ENCODE measurements around the gene ZC3H12A.

The ZC3H12A gene
- total RNA-seq = 92.0 to 103 reads per million in 2 experiments

- DNase-seq (ENCODE audit: low read depth) = peak; percentile 89
These were observed at the start of gene ZC3H12A for GRCh38 chr1:37474046-37474696. ZC3H12A (plus strand) TSS chr1:37474580; CDS start chr1:37475497, 917 bp downstream.

DNA sequence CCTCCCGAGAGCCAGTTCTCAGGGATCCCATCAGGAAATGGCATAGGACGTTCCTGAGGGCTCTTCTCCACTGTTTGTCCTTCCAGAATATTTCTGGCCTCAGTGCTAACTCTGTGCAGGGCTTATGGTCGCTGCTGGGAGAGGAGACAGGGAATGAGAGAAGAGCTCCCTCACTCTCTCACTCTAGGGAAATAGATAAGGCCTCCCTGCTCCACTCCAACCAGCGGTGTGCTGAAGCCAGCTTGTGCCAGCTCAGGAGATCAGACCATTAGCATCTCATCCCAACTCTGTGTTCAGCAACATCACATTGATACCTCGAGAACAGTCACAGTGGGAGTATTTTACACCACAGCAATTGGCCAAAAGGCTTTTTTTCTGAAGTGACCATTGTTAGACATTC lies 49.2 kb upstream of the ZC3H12A start:
- no peak for DNase-seq (ENCODE audit: low read depth)

DNA sequence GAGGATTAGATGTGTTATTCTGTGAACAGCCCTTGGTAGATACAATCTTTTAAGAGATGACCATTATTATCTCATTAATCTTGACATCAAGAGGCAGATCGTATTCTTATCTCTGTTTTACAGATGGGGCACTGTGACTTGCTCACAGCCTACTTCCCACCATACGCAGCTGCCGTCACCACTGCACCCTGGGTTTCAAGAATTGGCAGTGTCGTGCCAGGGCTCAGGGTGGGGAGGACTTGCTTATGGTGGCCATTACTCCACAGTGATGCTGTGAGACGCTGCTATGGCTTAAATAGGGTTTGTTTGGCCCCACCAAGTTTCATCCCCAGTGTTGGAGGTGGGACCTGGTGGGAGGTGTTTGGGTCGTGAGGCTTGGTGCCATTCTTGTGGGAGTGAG lies 45.4 kb upstream of the ZC3H12A start:
- DNase-seq (ENCODE audit: low read depth) = no peak

- DNase-seq (ENCODE audit: low read depth) = no peak
These were observed 44.0 kb upstream of the ZC3H12A start for GRCh38 chr1:37430103-37430985.

DNA sequence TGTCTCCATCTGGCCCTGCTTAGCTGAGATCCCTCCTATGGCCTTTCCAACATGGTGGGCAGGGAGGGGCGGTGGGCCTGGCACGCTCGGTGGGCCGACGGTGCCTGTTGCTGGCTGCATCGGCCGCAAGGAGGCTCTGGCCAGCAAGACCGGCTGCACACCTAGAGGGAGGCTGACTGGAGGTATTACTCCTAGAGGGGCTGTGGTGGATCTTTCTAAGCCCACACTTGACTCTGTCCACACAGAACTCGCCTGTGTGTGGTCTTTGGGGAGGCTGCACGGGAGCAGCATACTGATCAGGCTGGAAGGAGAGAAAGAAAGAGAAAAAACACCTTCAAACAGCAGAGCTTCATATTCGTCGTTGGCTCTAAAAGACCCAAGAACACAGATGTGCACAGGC lies 41.7 kb upstream of the ZC3H12A start:
- no peak for DNase-seq (ENCODE audit: low read depth)

DNA sequence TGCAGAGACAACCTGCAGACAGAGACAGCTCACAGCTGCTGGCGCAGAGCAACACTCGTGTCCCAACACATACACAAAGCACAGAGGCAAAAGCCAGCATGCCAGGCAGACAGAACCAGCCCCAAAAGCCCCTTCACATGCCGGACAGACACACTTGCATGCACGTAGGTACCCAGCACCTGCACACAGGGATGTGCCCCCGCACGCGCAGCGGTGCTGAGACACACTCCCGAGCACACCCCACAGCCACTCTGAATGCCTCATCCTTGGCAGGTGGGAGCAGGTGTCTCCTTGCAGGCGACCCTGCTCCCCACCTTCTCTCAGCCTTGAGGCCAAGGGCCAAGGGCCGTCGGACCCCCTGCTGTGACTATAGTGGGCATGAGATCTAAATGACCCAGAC lies 41.2 kb upstream of the ZC3H12A start:
- no peak for DNase-seq (ENCODE audit: low read depth)

GRCh38 chr1:37434292-37435225 lies 39.8 kb upstream of the ZC3H12A start:
- DNase-seq (ENCODE audit: low read depth) = peak; percentile 51

DNA sequence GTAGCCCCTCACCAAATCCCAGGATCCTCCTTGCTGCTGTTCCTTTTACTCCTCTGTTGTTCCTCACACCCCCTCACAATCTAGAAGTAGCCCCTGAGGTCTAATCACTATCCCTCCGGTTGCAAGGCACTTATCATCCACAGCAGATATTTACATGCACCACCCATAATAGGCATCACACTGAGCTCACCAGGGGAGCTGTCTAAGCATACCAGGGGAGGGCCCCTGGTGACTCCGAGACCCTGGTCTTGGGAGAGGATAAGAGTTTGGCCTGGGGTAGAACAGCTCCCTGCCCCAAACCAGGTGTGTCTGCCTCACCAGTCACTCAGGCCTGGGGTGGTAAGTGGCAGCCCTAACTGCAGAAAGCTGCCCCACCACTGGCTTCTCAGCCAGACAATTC lies 37.3 kb upstream of the ZC3H12A start:
- DNase-seq (ENCODE audit: low read depth) = no peak

DNA sequence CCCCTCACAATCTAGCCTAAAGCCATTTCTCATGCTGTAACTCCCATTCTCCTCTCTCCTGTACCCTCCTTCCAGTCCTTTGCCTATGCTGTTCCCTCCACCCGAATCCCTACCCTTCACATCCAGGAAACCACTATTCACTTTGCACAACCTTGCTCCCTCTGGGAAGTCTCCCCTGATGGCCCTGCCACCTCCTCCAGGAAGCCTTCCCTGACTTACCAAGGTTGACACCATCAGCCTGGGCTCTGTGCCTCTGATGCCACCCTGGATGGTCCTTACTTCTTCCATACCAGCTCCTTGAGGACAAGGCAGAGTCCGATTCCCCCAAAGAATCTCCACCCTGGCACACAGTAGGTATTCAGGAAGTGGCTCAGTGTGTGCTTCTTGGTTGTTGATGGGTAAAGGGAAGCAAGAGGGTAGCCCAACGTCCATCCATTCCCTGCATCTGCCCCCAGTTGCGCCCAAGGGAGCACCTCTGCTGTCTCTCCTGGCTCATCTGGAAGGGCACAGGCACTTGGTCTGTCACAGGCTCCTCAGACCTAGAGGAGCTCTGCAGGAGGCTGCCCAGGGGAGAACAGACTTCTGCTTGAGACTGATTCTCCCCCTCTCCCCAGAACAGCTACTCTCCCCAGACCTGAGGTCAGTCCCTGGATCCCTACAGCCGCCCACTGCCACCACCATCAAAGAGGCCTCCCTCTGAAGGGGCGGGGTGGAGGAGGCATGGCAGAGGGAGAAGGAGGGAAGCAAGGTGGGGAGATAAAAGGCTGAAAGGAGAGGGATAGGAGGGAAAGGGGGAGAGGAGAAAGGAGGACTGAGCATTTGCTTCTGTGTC lies 36.1 kb upstream of the ZC3H12A start:
- no peak for DNase-seq (ENCODE audit: low read depth)

- no peak for DNase-seq (ENCODE audit: low read depth)
These were observed 35.5 kb upstream of the ZC3H12A start for GRCh38 chr1:37438869-37439343.

DNA sequence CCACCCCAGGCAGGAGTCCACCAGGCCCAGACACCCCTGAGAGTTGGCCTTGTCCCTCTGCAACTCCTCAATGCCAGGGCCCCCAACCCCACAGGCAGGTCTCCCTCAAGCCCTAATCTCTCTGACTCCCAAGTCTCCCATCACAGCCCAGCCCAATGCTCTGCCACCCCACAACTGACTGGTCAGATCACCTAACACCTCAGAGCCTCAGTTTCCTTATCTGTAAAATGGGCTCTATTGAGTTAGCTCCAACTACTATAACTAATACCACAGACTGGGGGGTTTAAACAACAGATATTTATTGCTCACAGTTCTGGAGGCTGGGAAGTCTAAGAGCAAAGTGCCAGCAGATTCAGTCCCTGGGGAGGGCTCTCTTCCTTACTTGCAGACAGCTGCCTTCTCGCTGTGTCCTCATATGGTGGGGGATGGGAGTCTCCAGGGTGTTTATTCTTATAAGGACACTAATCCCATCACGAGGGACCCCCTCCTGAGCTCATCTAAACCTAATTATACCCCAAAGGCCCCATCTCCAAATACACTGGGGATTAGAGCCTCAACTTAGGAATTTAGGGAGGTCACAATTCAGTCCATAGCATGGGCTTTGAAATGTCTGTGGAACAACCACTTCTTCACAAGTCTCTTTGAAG lies 34.9 kb upstream of the ZC3H12A start:
- no peak for DNase-seq (ENCODE audit: low read depth)

DNA sequence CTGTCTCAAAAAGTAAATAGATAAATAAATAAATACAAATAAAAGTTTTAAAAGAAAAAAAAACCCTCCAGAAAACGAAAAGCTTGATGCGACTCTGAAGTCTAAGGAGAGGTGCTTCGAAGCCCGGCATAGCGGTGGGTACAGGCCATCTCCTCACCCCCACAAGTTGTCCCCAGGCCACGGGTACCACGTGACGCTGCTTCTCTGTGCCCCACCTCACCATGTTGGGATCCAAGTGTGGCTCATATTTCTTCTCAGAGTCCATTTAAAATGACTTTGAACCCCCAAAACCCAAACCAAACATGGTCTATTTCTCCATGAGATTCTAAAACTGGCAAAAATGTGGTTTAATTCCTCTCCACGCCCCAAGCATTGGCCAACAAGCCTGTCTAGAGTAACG lies 32.9 kb upstream of the ZC3H12A start:
- DNase-seq (ENCODE audit: low read depth) = no peak

DNA sequence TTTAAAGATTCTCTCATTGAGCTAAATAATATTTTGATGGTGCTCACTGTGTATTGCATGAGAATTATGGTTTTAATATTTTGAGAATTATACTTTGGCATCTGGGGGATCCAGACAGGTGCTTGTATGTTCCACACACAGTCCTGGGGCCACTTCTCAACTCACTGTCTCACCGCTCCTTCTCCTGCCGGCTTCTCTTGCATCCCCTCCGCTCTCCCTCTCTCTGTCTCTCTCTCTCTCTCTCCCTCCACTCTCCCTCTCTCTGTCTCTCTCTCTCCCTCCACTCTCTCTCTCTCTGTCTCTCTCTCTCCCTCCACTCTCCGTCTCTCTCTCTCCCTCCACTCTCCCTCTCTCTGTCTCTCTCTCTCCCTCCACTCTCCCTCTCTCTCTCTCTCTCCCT lies 32.2 kb upstream of the ZC3H12A start:
- no peak for DNase-seq (ENCODE audit: low read depth)

DNA sequence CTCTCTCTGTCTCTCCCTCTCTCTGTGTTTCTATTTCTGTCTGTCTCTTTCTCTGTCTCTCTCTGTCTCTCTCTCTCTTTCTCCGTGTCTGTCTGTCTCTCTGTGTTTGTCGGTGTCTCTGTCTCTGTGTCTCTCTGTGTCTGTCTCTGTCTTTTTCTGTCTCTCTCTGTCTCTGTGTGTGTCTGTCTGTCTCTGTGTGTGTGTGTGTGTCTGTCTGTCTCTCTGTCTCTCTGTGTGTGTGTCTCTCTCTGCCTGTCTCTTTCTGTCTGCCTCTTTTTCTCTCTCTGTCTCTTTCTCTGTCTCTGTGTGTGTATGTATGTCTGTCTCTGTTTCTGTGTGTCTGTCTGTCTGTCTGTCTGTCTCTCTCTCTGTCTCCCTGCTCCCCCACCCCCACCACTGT lies 31.7 kb upstream of the ZC3H12A start:
- DNase-seq (ENCODE audit: low read depth) = no peak

GRCh38 chr1:37446874-37447273 lies 27.5 kb upstream of the ZC3H12A start:
- DNase-seq (ENCODE audit: low read depth) = no peak

GRCh38 chr1:37448185-37448584 lies 26.2 kb upstream of the ZC3H12A start:
- DNase-seq (ENCODE audit: low read depth) = no peak

DNA sequence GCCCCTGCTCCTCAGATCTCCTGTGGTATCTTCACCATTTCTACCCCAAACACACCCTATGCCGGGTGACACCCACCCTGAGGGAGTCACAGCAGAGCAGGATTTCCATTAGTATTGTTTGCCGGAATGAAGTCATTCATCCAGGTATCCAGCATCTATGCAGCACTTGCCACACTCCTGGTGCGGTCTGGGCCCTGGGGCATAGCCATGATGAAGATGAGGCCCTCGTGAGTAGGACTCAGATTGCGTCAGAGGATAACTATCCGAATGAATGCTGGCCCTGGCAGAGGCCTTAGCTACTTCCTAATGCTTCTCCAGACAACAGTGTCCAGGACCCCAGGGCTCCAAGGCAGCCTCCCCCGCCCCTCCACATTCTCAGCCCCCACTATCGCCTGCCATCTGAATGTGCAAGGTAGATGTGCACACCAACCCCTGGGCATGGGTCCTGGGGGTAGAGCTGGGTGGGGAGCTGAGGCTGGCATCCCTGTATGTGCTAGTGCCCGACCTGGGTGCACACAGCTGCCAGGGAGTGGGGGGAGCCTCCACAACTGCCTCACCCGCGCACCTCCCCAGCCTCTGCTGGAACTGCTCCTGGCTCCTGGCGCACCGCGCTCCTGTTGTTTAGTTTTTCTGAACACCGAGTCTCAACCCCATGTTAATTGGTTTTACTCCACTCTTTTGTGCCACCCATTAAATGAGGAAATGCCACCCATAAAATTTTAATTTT lies 25.5 kb upstream of the ZC3H12A start:
- DNase-seq (ENCODE audit: low read depth) = no peak

- no peak for DNase-seq (ENCODE audit: low read depth)
These were observed 24.4 kb upstream of the ZC3H12A start for GRCh38 chr1:37449936-37450335.

- no peak for DNase-seq (ENCODE audit: low read depth)
These were observed 22.0 kb upstream of the ZC3H12A start for GRCh38 chr1:37452416-37452815.

DNA sequence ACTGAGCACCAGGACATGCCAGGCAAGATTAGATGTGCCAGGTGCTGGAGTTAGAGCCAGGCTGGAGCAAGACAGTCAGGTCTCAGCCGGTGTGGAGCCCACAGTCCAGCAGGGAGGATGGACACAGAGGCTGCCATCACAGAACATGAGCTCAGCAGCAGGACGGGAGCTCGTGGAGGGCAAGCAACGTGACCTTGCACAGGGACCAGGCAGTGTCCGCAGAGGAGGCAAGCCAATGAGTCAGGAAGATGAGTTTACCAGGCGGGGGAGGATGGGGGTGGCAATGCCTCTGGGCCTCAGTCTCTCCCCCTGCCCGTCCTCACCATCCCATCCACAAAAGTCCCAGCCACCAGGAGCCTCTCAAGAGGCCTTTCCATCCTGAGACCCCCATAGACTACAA lies 20.7 kb upstream of the ZC3H12A start:
- DNase-seq (ENCODE audit: low read depth) = no peak

Data from T follicular helper cell (primary cell).